MM.1S (cell line): ENCODE data around the gene ZNF716.

Experiments used
- CTCF ChIP-seq: fragments of 300-600 bp; sonication (generic); IDR thresholded peaks from 2 replicates; pipeline ENCODE4 v1.5.1; 2016; ENCODE audit warnings: antibody characterized with exemption, low read length, mixed read lengths
- EZH2phosphoT487 ChIP-seq: fragments of 300-600 bp; sonication (generic); IDR thresholded peaks from 2 replicates; pipeline ENCODE4 v1.6.1; 2018; ENCODE audit warnings: antibody characterized with exemption, low read length

- TF ChIP-seq EZH2phosphoT487 = no peak
- TF ChIP-seq CTCF = no peak
These were observed 36.2 kb upstream of the ZNF716 start for GRCh38 chr7:57413529-57414398.
